ENCODE data around the gene FBXW7.
A peak's percentile ranks its signal among the peaks of the same experiment; 100 is the strongest.

Gene FBXW7

GRCh38 chr4:152480326-152480725 lies 55.6 kb downstream of the FBXW7 start:
- no peak for TF ChIP-seq ZNF677 (tag by site-specific recombination; IDR thresholded peaks at IDR 0.05)
- no peak for TF ChIP-seq PRDM4 (tag by site-specific recombination; IDR thresholded peaks at IDR 0.05)
- TF ChIP-seq ZNF132 (tag by site-specific recombination; IDR thresholded peaks at IDR 0.05; ENCODE audit: borderline replicate concordance): no peak
- no peak for TF ChIP-seq ZBTB8A (tag by site-specific recombination; IDR thresholded peaks at IDR 0.05)
- Histone ChIP-seq H3K4me1 (ENCODE audit: control insufficient read depth, insufficient read depth, low read length) (peaks cover 8% of the 10 kb centered on the region), H3K9me3 (ENCODE audit: control insufficient read depth, insufficient read depth, low read depth, low read length) (no peaks in the 10 kb centered on the region), H3K4me3 (ENCODE audit: low read depth, low read length) (no peak overlapping the region), H3K36me3 (ENCODE audit: control insufficient read depth in 2 of 2, insufficient read depth in 1 of 2, low read length in 2 of 2) (no peaks in the 10 kb centered on the region), H3K27ac (ENCODE audit: extremely low read depth, low read depth, low read length) (no peak overlapping the region)
- CTCF ChIA-PET: interaction anchor here (1.0 kb wide), 1 partner anchor 21 kb away, joined by 5 read pairs; no protein-coding TSS in a partner anchor
- POLR2A ChIA-PET: no interaction called here

GRCh38 chr4:152479428-152480026 lies 56.4 kb downstream of the FBXW7 start:
- peaks cover 8% of the 10 kb centered on the region for H3K4me1 ChIP-seq (ENCODE audit: control insufficient read depth, insufficient read depth, low read length)
- H3K36me3 ChIP-seq (ENCODE audit: control insufficient read depth in 2 of 2, insufficient read depth in 1 of 2, low read length in 2 of 2): no peaks in the 10 kb centered on the region
- ChIA-PET POLR2A (no interaction called here), CTCF (interaction anchor here (0.7 to 1.0 kb wide), 2 partner anchors 21 to 153 kb away, joined by 3 read pairs; no protein-coding TSS in a partner anchor)
- H3K9me3 ChIP-seq (ENCODE audit: control insufficient read depth, insufficient read depth, low read depth, low read length): no peaks in the 10 kb centered on the region
- H3K27ac ChIP-seq (ENCODE audit: extremely low read depth, low read depth, low read length): no peak overlapping the region
- TF ChIP-seq PRDM10 (tag by site-specific recombination; IDR thresholded peaks at IDR 0.05) (0 out of 2 replicates have a peak, but pooled peaks have one; percentile 14), TRIM28 (IDR thresholded peaks at IDR 0.05; ENCODE audit: borderline replicate concordance, low read length) (peak; percentile 35; the same call in 1 of the 2 replicates), MZF1 (tag by site-specific recombination; IDR thresholded peaks at IDR 0.05; ENCODE audit: borderline replicate concordance) (no peak), ZNF792 (tag by site-specific recombination; IDR thresholded peaks at IDR 0.05) (peak; percentile 50; the same call in 1 of the 2 replicates), ZBTB17 (tag by site-specific recombination; IDR thresholded peaks at IDR 0.05) (peak; percentile 52), ZNF629 (tag by site-specific recombination; IDR thresholded peaks at IDR 0.05) (no peak), BCL6B (tag by site-specific recombination; IDR thresholded peaks at IDR 0.05) (peak; percentile 63; the same call in 1 of the 2 replicates)
- no peak overlapping the region for H3K4me3 ChIP-seq (ENCODE audit: low read depth, low read length)

- H3K9me3 ChIP-seq (ENCODE audit: control insufficient read depth, insufficient read depth, low read depth, low read length): no peaks in the 10 kb centered on the region
- H3K27ac ChIP-seq (ENCODE audit: extremely low read depth, low read depth, low read length): no peak overlapping the region
- ChIA-PET POLR2A (no interaction called here), CTCF (interaction anchor here (0.7 to 1.0 kb wide), 2 partner anchors 22 to 152 kb away, joined by 3 read pairs; no protein-coding TSS in a partner anchor)
- peaks cover 8% of the 10 kb centered on the region for H3K4me1 ChIP-seq (ENCODE audit: control insufficient read depth, insufficient read depth, low read length)
- H3K4me3 ChIP-seq (ENCODE audit: low read depth, low read length): no peak overlapping the region
- no peaks in the 10 kb centered on the region for H3K36me3 ChIP-seq (ENCODE audit: control insufficient read depth in 2 of 2, insufficient read depth in 1 of 2, low read length in 2 of 2)
- TF ChIP-seq HOXD13 (CRISPR knock-in tag; IDR thresholded peaks at IDR 0.05; ENCODE audit: borderline replicate concordance) (no peak), ZNF626 (tag by site-specific recombination; IDR thresholded peaks at IDR 0.05) (no peak), MYNN (tag by site-specific recombination; IDR thresholded peaks at IDR 0.05; ENCODE audit: borderline replicate concordance) (no peak)
Observed at GRCh38 chr4:152478461-152479237, 57.2 kb downstream of the FBXW7 start.
